T-helper 1 cell treated with Interleukin-12 subunit alpha and Interleukin-12 subunit beta and Interleukin-4 antibody, amounts not matched to agents 30 μg/mL and 1 μg/mL, for 36 hours (primary cell): ENCODE measurements around the gene ST6GALNAC1.
"Not testable (repeated sequence)": the region's sequence is repeated elsewhere in the genome, so short reads cannot be mapped to it uniquely, and the experiment has no call there.

Experiments
- H3K27ac Mint-ChIP-seq: one replicate; pipeline ENCODE4 v1.8.0; 2021; ENCODE audit warnings: mild to moderate bottlenecking, mixed read lengths
- H3K27me3 Mint-ChIP-seq: one replicate; pipeline ENCODE4 v1.8.0; 2021; ENCODE audit warnings: low read depth, mixed read lengths
- H3K36me3 Mint-ChIP-seq: one replicate; pipeline ENCODE4 v1.8.0; 2021; ENCODE audit warnings: low read depth, mixed read lengths
- H3K4me1 Mint-ChIP-seq: one replicate; pipeline ENCODE4 v1.8.0; 2021; ENCODE audit warnings: low read depth, mixed read lengths
- H3K4me3 Mint-ChIP-seq: one replicate; pipeline ENCODE4 v1.8.0; 2021; ENCODE audit warnings: mild to moderate bottlenecking, moderate library complexity, mixed read lengths
- H3K9me3 Mint-ChIP-seq: one replicate; pipeline ENCODE4 v1.8.0; 2021; ENCODE audit warnings: mixed read lengths

ST6GALNAC1 gene

GRCh38 chr17:76623271-76624146 is 20.0 kb downstream of the ST6GALNAC1 start:
- H3K27me3 Mint-ChIP-seq: peaks cover 15% of the 10 kb centered on the region
- H3K4me1 Mint-ChIP-seq: no peaks in the 10 kb centered on the region
- no peaks in the 10 kb centered on the region for H3K9me3 Mint-ChIP-seq
- H3K36me3 Mint-ChIP-seq: no peaks in the 10 kb centered on the region
- H3K4me3 Mint-ChIP-seq: no peak overlapping the region
- no peak overlapping the region for H3K27ac Mint-ChIP-seq

- no peak overlapping the region for H3K27ac Mint-ChIP-seq
- H3K9me3 Mint-ChIP-seq: no peaks in the 10 kb centered on the region
Measured at GRCh38 chr17:76617838-76618237, 25.7 kb downstream of the ST6GALNAC1 start.

GRCh38 chr17:76614912-76615617 is 28.5 kb downstream of the ST6GALNAC1 start:
- Mint-ChIP-seq H3K4me3 (no peak overlapping the region), H3K36me3 (no peaks in the 10 kb centered on the region), H3K4me1 (no peaks in the 10 kb centered on the region), H3K9me3 (no peaks in the 10 kb centered on the region), H3K27me3 (peaks cover 13% of the 10 kb centered on the region), H3K27ac (no peak overlapping the region)

More at GRCh38 chr17:76617838-76618237, 25.7 kb downstream of the ST6GALNAC1 start:
- Mint-ChIP-seq H3K4me3 (no peak overlapping the region), H3K4me1 (no peaks in the 10 kb centered on the region), H3K27me3 (peaks cover 10% of the 10 kb centered on the region), H3K36me3 (no peaks in the 10 kb centered on the region)

DNA sequence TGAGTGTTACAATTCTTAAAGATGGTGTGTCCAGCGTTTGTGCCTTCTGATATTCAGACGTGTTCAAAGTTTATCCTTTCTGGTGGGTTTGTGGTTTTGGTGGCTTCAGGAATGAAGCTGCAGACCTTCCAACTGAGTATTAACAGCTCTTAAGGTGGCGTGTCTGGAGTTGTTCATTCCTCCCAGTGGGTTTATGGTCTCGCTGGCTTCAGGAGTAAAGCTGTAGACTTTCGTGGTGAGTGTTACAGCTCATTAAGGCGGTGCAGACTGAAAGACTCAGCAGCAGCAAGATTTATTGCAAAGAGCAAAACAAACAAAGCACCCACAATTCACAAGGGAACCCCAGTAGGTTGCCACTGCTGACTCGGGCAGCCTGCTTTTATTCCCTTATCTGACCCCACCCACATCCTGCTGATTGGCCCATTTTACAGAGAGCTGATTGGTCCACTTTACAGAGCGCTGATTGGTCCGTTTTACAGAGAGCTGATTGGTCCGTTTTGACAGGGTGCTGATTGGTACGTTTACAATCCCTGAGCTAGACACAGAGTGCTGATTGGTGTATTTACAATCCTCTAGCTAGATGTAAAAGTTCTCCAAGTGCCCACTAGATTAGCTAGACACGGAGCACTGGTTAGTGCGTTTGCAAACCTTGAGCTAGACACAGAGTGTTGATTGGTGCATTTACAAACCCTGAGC is 29.3 kb downstream of the ST6GALNAC1 start:
- H3K4me3 Mint-ChIP-seq, H3K36me3 Mint-ChIP-seq, H3K4me1 Mint-ChIP-seq: not testable (repeated sequence)

GRCh38 chr17:76612977-76613851 is 30.3 kb downstream of the ST6GALNAC1 start:
- no peaks in the 10 kb centered on the region for H3K36me3 Mint-ChIP-seq
- H3K27ac Mint-ChIP-seq: no peak overlapping the region
- H3K9me3 Mint-ChIP-seq: no peaks in the 10 kb centered on the region
- H3K27me3 Mint-ChIP-seq: peaks cover 9% of the 10 kb centered on the region
- no peak overlapping the region for H3K4me3 Mint-ChIP-seq
- no peaks in the 10 kb centered on the region for H3K4me1 Mint-ChIP-seq

More for the DNA sequence above, 29.3 kb downstream of the ST6GALNAC1 start:
- H3K27me3 Mint-ChIP-seq: peaks cover 14% of the 10 kb centered on the region
- H3K9me3 Mint-ChIP-seq, H3K27ac Mint-ChIP-seq: not testable (repeated sequence)

DNA sequence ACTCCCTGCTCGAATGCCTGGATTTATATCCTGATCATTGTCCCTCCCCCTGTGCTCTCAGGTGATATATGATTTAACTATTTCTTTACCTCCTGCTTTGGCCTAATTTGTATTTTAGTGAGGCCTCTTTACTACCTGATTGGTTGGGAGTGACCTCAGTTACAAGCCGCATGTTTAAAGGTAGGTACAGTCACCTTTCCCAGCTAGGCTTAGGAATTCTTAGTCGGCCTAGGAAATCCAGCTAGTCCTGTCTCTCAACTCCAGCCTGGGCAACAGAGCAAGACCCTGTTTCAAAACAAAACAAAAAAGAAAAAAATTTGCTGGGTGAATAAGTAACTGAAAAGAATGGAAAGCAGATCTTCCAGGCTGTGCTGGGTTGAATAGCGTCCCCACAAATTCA is 31.1 kb downstream of the ST6GALNAC1 start:
- no peak overlapping the region for H3K4me3 Mint-ChIP-seq
- no peaks in the 10 kb centered on the region for H3K9me3 Mint-ChIP-seq
- peaks cover 3% of the 10 kb centered on the region for H3K27me3 Mint-ChIP-seq
- H3K27ac Mint-ChIP-seq: no peak overlapping the region
- H3K4me1 Mint-ChIP-seq: no peaks in the 10 kb centered on the region
- no peaks in the 10 kb centered on the region for H3K36me3 Mint-ChIP-seq

DNA sequence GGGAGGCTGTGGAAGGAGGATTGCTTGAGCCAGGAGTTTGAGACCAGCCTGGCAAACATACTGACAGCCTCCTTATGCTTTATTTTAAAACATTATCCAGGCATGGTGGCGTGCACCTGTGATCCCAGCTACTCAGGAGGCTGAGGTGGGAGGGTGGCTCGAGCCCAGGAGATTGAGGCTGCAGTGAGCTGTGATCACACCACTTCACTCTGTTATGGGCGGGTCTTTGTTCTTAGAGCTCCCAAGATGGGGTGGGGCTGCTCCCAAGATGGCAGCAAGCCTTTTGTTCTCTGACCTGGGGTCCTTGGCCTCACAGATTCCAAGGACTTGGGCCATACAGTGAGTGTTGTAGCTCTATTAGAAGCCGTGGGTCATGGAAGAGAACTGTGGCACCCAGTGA is 31.8 kb downstream of the ST6GALNAC1 start:
- H3K9me3 Mint-ChIP-seq: no peaks in the 10 kb centered on the region
- H3K27me3 Mint-ChIP-seq: peaks cover 3% of the 10 kb centered on the region
- H3K4me3 Mint-ChIP-seq: no peak overlapping the region
- H3K27ac Mint-ChIP-seq: no peak overlapping the region
- no peaks in the 10 kb centered on the region for H3K36me3 Mint-ChIP-seq
- no peaks in the 10 kb centered on the region for H3K4me1 Mint-ChIP-seq

DNA sequence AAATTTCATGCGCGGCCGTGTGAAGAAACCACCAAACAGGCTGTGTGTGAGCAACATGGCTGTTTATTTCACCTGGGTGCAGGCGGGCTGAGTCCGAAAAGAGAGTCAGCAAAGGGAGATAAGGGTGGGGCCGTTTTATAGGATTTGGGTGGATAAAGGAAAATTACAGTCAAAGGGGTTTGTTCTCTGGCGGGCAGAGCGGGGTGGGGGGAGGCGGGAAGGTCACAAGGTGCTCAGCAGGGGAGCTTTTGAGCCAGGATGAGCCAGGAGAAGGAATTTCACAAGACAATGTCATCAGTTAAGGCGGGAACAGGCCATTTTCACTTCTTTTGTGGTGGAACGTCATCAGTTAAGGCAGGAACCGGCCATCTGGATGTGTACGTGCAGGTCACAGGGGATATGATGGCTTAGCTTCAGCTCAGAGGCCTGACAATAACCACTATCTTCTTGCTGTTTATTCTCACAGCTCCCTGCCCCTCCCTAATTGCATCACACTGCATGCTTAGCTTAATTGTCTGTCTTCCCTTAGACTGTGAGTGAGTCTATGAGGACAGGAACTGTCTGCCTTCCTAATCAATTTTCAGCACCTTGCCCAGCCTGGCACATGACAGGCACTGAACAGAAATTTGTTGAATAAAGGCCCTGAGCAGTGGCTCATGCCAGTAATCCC is 32.3 kb downstream of the ST6GALNAC1 start:
- not testable (repeated sequence) for H3K4me1 Mint-ChIP-seq, H3K27me3 Mint-ChIP-seq, H3K27ac Mint-ChIP-seq, H3K36me3 Mint-ChIP-seq, H3K4me3 Mint-ChIP-seq, H3K9me3 Mint-ChIP-seq

DNA sequence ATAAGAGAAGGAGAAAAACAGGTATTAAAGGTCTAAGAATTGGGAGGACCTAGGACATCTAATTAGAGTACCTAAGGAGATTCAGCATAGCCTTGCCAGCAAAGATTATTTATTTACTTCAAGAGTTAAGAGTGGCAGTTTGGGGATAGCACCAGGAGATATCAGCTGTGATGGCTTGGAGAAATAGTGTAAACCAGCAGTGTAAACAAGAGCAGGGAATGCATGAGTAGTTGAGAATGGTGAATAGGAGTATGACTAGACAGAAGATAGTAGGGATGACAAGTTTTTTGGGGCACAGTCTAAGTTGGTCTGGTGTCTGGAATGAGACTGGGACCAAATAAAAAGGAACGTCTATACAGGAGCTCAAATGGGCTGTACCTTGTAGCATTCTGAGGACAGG is 36.9 kb downstream of the ST6GALNAC1 start:
- not testable (repeated sequence) for H3K4me1 Mint-ChIP-seq, H3K4me3 Mint-ChIP-seq, H3K27ac Mint-ChIP-seq, H3K36me3 Mint-ChIP-seq, H3K27me3 Mint-ChIP-seq
- peaks cover 12% of the 10 kb centered on the region for H3K9me3 Mint-ChIP-seq

DNA sequence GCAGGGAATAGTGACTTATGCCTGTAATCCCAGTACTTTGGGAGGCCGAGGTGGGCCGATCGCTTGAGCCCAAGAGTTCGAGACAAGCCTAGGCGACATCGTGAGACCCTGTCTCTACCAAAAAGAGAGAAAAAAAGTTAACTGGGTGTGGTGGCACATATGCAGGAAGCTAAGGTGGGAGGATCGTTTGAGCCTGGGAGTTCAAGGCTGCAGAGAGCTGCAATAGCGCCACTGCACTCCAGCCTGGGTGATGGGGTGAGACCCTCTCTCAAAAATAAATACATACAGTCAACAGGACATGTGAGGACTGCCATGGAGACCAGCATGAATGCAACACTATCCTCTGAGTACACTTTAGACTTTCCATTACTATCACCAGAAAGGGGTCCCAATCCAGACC is 42.5 kb downstream of the ST6GALNAC1 start:
- Mint-ChIP-seq H3K9me3 (peaks cover 14% of the 10 kb centered on the region), H3K27ac (peak overlapping the region; percentile 24), H3K36me3 (peaks cover 5% of the 10 kb centered on the region), H3K4me1 (peaks cover 20% of the 10 kb centered on the region), H3K27me3 (peaks cover 13% of the 10 kb centered on the region), H3K4me3 (no peak overlapping the region)

GRCh38 chr17:76599694-76600460 is 43.7 kb downstream of the ST6GALNAC1 start:
- Mint-ChIP-seq H3K4me1 (peaks cover 20% of the 10 kb centered on the region), H3K4me3 (no peak overlapping the region), H3K27me3 (peaks cover 17% of the 10 kb centered on the region), H3K9me3 (peaks cover 14% of the 10 kb centered on the region), H3K27ac (no peak overlapping the region), H3K36me3 (peaks cover 5% of the 10 kb centered on the region)

DNA sequence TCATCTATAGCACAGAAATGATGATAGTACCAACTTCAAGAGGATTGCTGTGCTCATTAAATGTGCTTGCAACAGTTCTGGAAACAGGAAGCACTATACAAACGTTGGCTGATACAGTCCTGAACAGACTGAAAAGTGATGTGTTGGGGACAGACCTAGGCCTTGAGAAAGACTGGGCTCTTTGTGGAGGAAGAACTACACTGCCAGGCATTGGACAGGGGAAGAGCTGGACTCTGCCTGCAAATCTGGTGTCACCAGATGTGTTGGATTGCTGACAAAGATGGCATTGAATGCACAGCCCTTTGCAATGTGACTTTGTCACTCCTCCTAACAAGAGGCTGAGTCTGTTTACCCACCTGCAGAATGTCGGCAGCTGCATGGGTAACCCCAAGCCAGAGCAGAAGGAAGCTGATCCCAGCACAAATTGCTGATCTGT is 45.5 kb downstream of the ST6GALNAC1 start:
- Mint-ChIP-seq H3K9me3 (peaks cover 11% of the 10 kb centered on the region), H3K4me3 (no peak overlapping the region), H3K27ac (no peak overlapping the region), H3K36me3 (peaks cover 5% of the 10 kb centered on the region), H3K27me3 (peaks cover 18% of the 10 kb centered on the region), H3K4me1 (peaks cover 20% of the 10 kb centered on the region)
